ENCODE measurements around the gene SEMA4C. TPM values are rescaled to one million over a fixed set of nuclear protein-coding genes. Genes with fewer than 3 reads are reported as not detected.

SEMA4C gene
- polyA plus RNA-seq, 1 of the 3 experiments (the other 2 are of a cell fraction) = 34.8 TPM

GRCh38 chr2:96839875-96840850 is 29.7 kb downstream of the SEMA4C start:
- TF ChIP-seq GABPA (IDR thresholded peaks at IDR 0.05; ENCODE audit: low read depth) = no peak
- H3K27me3 ChIP-seq (ENCODE audit: insufficient read depth) = no peaks in the 10 kb centered on the region
- WGBS (ENCODE audit: low lambda C conversion rate) = 95% methylated on average over 19 of the region's 37 CpGs
- no peak overlapping the region for H3K9ac ChIP-seq
- H3K79me2 ChIP-seq (ENCODE audit: insufficient read depth) = no peaks in the 10 kb centered on the region
- H4K20me1 ChIP-seq (ENCODE audit: insufficient read depth) = no peaks in the 10 kb centered on the region
- peaks cover 0 to 8% of the 10 kb centered on the region in 2 experiments for H3K36me3 ChIP-seq (replicated peaks in 1 of 2; ENCODE audit: control insufficient read depth in 1 of 2, insufficient read depth in 2 of 2, low read length in 1 of 2)
- H3K4me2 ChIP-seq = no peak overlapping the region
- DNase-seq = no peak
- ChIA-PET CTCF (interaction anchor here (0.6 to 1.8 kb wide), 3 partner anchors 19 to 111 kb away, joined by 3 to 6 read pairs (median 3); no protein-coding TSS in a partner anchor), POLR2A (no interaction called here)
- H3K4me1 ChIP-seq (ENCODE audit: control insufficient read depth in 1 of 2, insufficient read depth in 2 of 2, low read depth in 1 of 2, low read length in 1 of 2) = peaks cover 0 to 7% of the 10 kb centered on the region in 2 experiments; a peak in 1 of 4 replicates
- H3F3A ChIP-seq (replicated peaks; ENCODE audit: insufficient read depth) = no peaks in the 10 kb centered on the region
- no peak overlapping the region for H3K4me3 ChIP-seq (ENCODE audit: low read depth in 2 of 2, low read length in 1 of 2)
- H3K9me3 ChIP-seq = no peaks in the 10 kb centered on the region
- no peaks in the 10 kb centered on the region for H3K9me2 ChIP-seq
- no peak overlapping the region for H2AFZ ChIP-seq (ENCODE audit: low read depth)
- H3K27ac ChIP-seq (ENCODE audit: low read depth in 2 of 2, low read length in 1 of 2) = no peak overlapping the region

- Histone ChIP-seq H3K9ac (no peak overlapping the region), H3K4me2 (no peak overlapping the region), H4K20me1 (ENCODE audit: insufficient read depth) (no peaks in the 10 kb centered on the region), H3K36me3 (replicated peaks in 1 of 2; ENCODE audit: control insufficient read depth in 1 of 2, insufficient read depth in 2 of 2, low read length in 1 of 2) (peaks cover 3 to 15% of the 10 kb centered on the region in 2 experiments), H3K4me3 (ENCODE audit: low read depth in 2 of 2, low read length in 1 of 2) (no peak overlapping the region), H3K9me3 (no peaks in the 10 kb centered on the region), H3K9me2 (no peaks in the 10 kb centered on the region), H3F3A (replicated peaks; ENCODE audit: insufficient read depth) (no peaks in the 10 kb centered on the region), H3K4me1 (ENCODE audit: control insufficient read depth in 1 of 2, insufficient read depth in 2 of 2, low read depth in 1 of 2, low read length in 1 of 2) (peaks cover 0 to 7% of the 10 kb centered on the region in 2 experiments; a peak in 1 of 4 replicates), H2AFZ (ENCODE audit: low read depth) (no peak overlapping the region), H3K27ac (ENCODE audit: low read depth in 2 of 2, low read length in 1 of 2) (no peak overlapping the region), H3K27me3 (ENCODE audit: insufficient read depth) (no peaks in the 10 kb centered on the region), H3K79me2 (ENCODE audit: insufficient read depth) (no peaks in the 10 kb centered on the region)
- no peak for DNase-seq
- 96% methylated on average over 15 of the region's 42 CpGs for WGBS (ENCODE audit: low lambda C conversion rate)
- CTCF ChIA-PET = interaction anchor here (0.6 to 1.8 kb wide), 3 partner anchors 20 to 112 kb away, joined by 3 to 6 read pairs (median 3); no protein-coding TSS in a partner anchor
- POLR2A ChIA-PET = no interaction called here
- no peak for TF ChIP-seq IRF3 (IDR thresholded peaks at IDR 0.05; ENCODE audit: low read depth, low read length)
- no peak for TF ChIP-seq TAF1 (IDR thresholded peaks at IDR 0.05; ENCODE audit: borderline replicate concordance, low read depth, low read length)
- TF ChIP-seq ZBTB33 (IDR thresholded peaks at IDR 0.05; ENCODE audit: borderline replicate concordance, low read depth) = no peak
- TF ChIP-seq FOXJ3 (CRISPR knock-in tag; IDR thresholded peaks at IDR 0.05) = no peak
- no peak for TF ChIP-seq RFX5 (IDR thresholded peaks at IDR 0.05; ENCODE audit: low read length)
- TF ChIP-seq USF1 (IDR thresholded peaks at IDR 0.05; ENCODE audit: borderline replicate concordance, low read depth) = no peak
- TF ChIP-seq FOXM1 (IDR thresholded peaks at IDR 0.05; ENCODE audit: low read depth) = no peak
- no peak for TF ChIP-seq NRF1 (IDR thresholded peaks at IDR 0.05; ENCODE audit: low read depth, low read length)
- TF ChIP-seq JUND (IDR thresholded peaks at IDR 0.05) = no peak
- TF ChIP-seq EP300 (IDR thresholded peaks at IDR 0.05; ENCODE audit: borderline replicate concordance in 1 of 2, low read depth in 1 of 2, low read length in 1 of 2) = no peak
- TF ChIP-seq RCOR1 (IDR thresholded peaks at IDR 0.05; ENCODE audit: low read length) = no peak
- no peak for TF ChIP-seq CHD2 (IDR thresholded peaks at IDR 0.05; ENCODE audit: low read length, partially characterized antibody)
- TF ChIP-seq REST (IDR thresholded peaks at IDR 0.05; ENCODE audit: low read depth, low read length) = no peak
- no peak for TF ChIP-seq POLR2AphosphoS5 (IDR thresholded peaks at IDR 0.05; ENCODE audit: low read depth, low read length)
- no peak for TF ChIP-seq TCF12 (IDR thresholded peaks at IDR 0.05)
- no peak for TF ChIP-seq YY1 (IDR thresholded peaks at IDR 0.05; ENCODE audit: low read depth)
These were observed 30.5 kb downstream of the SEMA4C start for GRCh38 chr2:96839293-96839874.

Data from SK-N-SH (cell line).